OCI-LY1 (cell line): ENCODE results near the gene BMP7.

ENCODE experiments used
- H2AFZ ChIP-seq: fragments of 200-600 bp; sonication (generic), shearing (Covaris generic); 2 replicates; pipeline ENCODE4 v1.6.0; 2014; ENCODE audit warnings: antibody characterized with exemption, mild to moderate bottlenecking, low read length
- H3F3A ChIP-seq: fragments of 200-600 bp; sonication (generic), shearing (Covaris generic); 2 replicates; pipeline ENCODE4 v1.6.0; 2014; ENCODE audit warnings: mild to moderate bottlenecking, antibody characterized with exemption, low read length, moderate library complexity; ENCODE audit not compliant: insufficient read depth
- H3K27ac ChIP-seq: fragments of 200-600 bp; sonication (generic); 2 replicates; pipeline ENCODE4 v1.5.1; 2014; ENCODE audit warnings: low read length, mixed run types, mild to moderate bottlenecking, low read depth; ENCODE audit not compliant: poor library complexity, severe bottlenecking
- H3K27me3 ChIP-seq: fragments of 200-600 bp; sonication (generic); 2 replicates; pipeline ENCODE4 v1.6.0; 2014; ENCODE audit warnings: antibody characterized with exemption, mild to moderate bottlenecking, low read length, moderate library complexity; ENCODE audit not compliant: insufficient read depth
- H3K36me3 ChIP-seq: fragments of 200-600 bp; sonication (generic); 2 replicates; pipeline ENCODE4 v1.6.1; 2014; ENCODE audit warnings: mild to moderate bottlenecking, antibody characterized with exemption, low read length, moderate library complexity, mixed read lengths; ENCODE audit not compliant: insufficient read depth
- H3K4me1 ChIP-seq: fragments of 200-600 bp; sonication (generic); 2 replicates; pipeline ENCODE4 v1.5.1; 2014; ENCODE audit warnings: mild to moderate bottlenecking, low read length, moderate library complexity; ENCODE audit not compliant: insufficient read depth, severe bottlenecking
- H3K4me2 ChIP-seq: fragments of 200-600 bp; sonication (generic), shearing (Covaris generic); 2 replicates; pipeline ENCODE4 v1.6.1; 2014; ENCODE audit warnings: low read length
- H3K4me3 ChIP-seq: fragments of 200-600 bp; sonication (generic); 2 replicates; pipeline ENCODE4 v1.5.1; 2014; ENCODE audit warnings: low read length, low read depth, mild to moderate bottlenecking, mixed read lengths; ENCODE audit not compliant: poor library complexity, severe bottlenecking
- H3K79me2 ChIP-seq: fragments of 200-600 bp; shearing (Covaris generic); 2 replicates; pipeline ENCODE4 v1.6.1; 2016; ENCODE audit warnings: mixed run types, low read length, mixed read lengths; ENCODE audit not compliant: insufficient read depth
- H3K9ac ChIP-seq: fragments of 200-600 bp; sonication (generic), shearing (Covaris generic); 2 replicates; pipeline ENCODE4 v1.6.1; 2014; ENCODE audit warnings: mild to moderate bottlenecking, low read length, mixed read lengths
- H3K9me2 ChIP-seq: fragments of 200-600 bp; sonication (generic), shearing (Covaris generic); 2 replicates; pipeline ENCODE4 v1.6.1; 2014; ENCODE audit warnings: low read depth, mild to moderate bottlenecking, low read length, mixed read lengths
- H3K9me3 ChIP-seq: fragments of 200-600 bp; shearing (Covaris generic); 2 replicates; pipeline ENCODE4 v1.6.1; 2014; ENCODE audit warnings: low read length, mixed read lengths
- H4K20me1 ChIP-seq: fragments of 200-600 bp; sonication (generic), shearing (Covaris generic); 2 replicates; pipeline ENCODE4 v1.6.0; 2016; ENCODE audit warnings: mild to moderate bottlenecking, low read length; ENCODE audit not compliant: insufficient read depth
- EZH2 ChIP-seq: fragments of 200-600 bp; sonication (generic), shearing (Covaris generic); IDR thresholded peaks from 2 replicates; pipeline ENCODE4 v1.8.0; 2017; ENCODE audit warnings: borderline replicate concordance, mixed run types, mild to moderate bottlenecking, antibody characterized with exemption, low read length, moderate library complexity, mixed read lengths
- TF ChIP-seq, protein P1 (sequence below): fragments of 200-600 bp; sonication (generic), shearing (Covaris generic); IDR thresholded peaks from 2 replicates; pipeline ENCODE4 v1.5.1; 2017; ENCODE audit warnings: mild to moderate bottlenecking, antibody characterized with exemption, low read length, moderate library complexity, mixed read lengths

Gene BMP7

DNA sequence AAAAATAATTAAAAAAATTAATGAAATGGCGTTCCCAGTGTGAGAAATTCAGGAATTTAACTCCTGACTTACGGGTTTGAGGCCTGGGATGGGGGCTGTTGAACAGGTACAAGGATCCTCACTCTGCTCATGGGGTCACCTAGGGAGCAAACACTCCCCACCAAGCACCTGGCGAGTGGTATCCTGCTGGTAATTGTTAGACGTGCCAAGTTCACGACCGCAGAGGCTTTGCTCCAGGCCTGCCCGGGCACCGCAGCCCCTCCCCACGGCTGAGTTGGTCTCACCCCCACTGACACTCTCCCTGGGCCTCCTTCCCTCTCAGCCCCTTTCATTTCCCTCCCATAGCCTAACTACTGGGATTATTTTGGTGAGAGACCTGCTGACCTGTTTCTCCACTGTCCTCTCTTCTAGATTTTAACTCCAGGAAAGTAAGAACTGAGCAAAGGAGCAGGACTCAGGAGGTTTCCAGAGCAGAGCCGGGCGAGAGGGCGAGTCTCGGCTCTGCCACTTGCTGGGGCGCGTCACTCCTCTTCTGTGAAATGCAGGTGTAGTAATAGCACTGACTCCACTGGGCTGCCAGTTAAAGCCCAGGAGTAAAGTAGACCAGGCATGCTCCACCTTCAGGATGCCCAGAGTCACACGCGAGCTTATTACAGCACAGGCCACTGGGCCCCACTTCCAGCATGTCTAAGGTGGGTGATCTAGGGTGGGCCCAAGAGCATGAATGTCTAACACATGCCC lies 22.8 kb downstream of the BMP7 start:
- peaks cover 100% of the 10 kb centered on the region for H3K79me2 ChIP-seq
- H3K27me3 ChIP-seq, result no peaks in the 10 kb centered on the region
- peak overlapping the region; percentile 5; the same call in 1 of the 2 replicates for H3K9ac ChIP-seq
- no peak overlapping the region for H3K4me3 ChIP-seq
- peak overlapping the region; percentile 63 for H3K27ac ChIP-seq
- H3F3A ChIP-seq, result no peaks in the 10 kb centered on the region
- H3K36me3 ChIP-seq, result peaks cover 94% of the 10 kb centered on the region
- H2AFZ ChIP-seq, result no peak overlapping the region
- H3K9me3 ChIP-seq, result peaks cover 5% of the 10 kb centered on the region; the same call in 1 of the 2 replicates
- TF ChIP-seq, protein P1, sequence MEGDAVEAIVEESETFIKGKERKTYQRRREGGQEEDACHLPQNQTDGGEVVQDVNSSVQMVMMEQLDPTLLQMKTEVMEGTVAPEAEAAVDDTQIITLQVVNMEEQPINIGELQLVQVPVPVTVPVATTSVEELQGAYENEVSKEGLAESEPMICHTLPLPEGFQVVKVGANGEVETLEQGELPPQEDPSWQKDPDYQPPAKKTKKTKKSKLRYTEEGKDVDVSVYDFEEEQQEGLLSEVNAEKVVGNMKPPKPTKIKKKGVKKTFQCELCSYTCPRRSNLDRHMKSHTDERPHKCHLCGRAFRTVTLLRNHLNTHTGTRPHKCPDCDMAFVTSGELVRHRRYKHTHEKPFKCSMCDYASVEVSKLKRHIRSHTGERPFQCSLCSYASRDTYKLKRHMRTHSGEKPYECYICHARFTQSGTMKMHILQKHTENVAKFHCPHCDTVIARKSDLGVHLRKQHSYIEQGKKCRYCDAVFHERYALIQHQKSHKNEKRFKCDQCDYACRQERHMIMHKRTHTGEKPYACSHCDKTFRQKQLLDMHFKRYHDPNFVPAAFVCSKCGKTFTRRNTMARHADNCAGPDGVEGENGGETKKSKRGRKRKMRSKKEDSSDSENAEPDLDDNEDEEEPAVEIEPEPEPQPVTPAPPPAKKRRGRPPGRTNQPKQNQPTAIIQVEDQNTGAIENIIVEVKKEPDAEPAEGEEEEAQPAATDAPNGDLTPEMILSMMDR, result no peak
- TF ChIP-seq EZH2, result no peak
- peaks cover 66% of the 10 kb centered on the region for H3K4me1 ChIP-seq
- H4K20me1 ChIP-seq, result no peaks in the 10 kb centered on the region
- H3K4me2 ChIP-seq, result peak overlapping the region; percentile 24; the same call in 1 of the 2 replicates
- no peaks in the 10 kb centered on the region for H3K9me2 ChIP-seq

DNA sequence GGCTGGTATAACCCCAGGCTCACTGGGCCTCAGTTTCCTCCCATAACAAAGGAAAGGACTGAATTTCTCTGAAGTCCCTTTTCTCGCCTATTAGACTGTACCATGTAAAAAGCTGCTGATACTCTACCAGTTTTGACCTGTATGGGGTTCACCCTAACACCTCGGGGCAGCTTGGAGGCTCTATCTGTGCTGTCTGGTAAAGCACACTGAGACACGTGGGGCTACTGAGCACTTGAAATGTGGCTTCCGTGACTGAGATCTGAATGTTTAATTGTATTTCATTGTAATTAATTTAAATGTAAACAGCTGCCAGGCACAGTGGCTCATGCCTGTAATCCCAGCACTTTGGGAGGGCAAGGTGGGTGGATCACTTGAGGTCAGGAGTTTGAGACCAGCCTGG lies 24.0 kb downstream of the BMP7 start:
- Histone ChIP-seq H3K36me3 (peaks cover 95% of the 10 kb centered on the region), H3K4me3 (no peak overlapping the region), H3K27me3 (no peaks in the 10 kb centered on the region), H3F3A (no peaks in the 10 kb centered on the region), H3K27ac (peak overlapping the region; percentile 32), H3K9me3 (peaks cover 5% of the 10 kb centered on the region; the same call in 1 of the 2 replicates), H3K4me2 (no peak overlapping the region; the same call in 1 of the 2 replicates), H3K4me1 (peaks cover 58% of the 10 kb centered on the region), H3K9me2 (no peaks in the 10 kb centered on the region), H3K9ac (no peak overlapping the region), H3K79me2 (peaks cover 100% of the 10 kb centered on the region), H4K20me1 (no peaks in the 10 kb centered on the region), H2AFZ (no peak overlapping the region)
- TF ChIP-seq, protein P1, result no peak
- TF ChIP-seq EZH2, result no peak

GRCh38 chr20:57241363-57241991 lies 25.0 kb downstream of the BMP7 start:
- peaks cover 5% of the 10 kb centered on the region; the same call in 1 of the 2 replicates for H3K9me3 ChIP-seq
- no peak overlapping the region for H2AFZ ChIP-seq
- peaks cover 58% of the 10 kb centered on the region for H3K4me1 ChIP-seq
- H3K4me3 ChIP-seq, result no peak overlapping the region
- H3K9me2 ChIP-seq, result no peaks in the 10 kb centered on the region
- H3K36me3 ChIP-seq, result peaks cover 97% of the 10 kb centered on the region
- H4K20me1 ChIP-seq, result no peaks in the 10 kb centered on the region
- no peaks in the 10 kb centered on the region for H3K27me3 ChIP-seq
- peak overlapping the region; percentile 32 for H3K27ac ChIP-seq
- H3K4me2 ChIP-seq, result no peak overlapping the region
- TF ChIP-seq, protein P1, result no peak
- TF ChIP-seq EZH2, result no peak
- H3K9ac ChIP-seq, result no peak overlapping the region
- H3F3A ChIP-seq, result no peaks in the 10 kb centered on the region
- peaks cover 100% of the 10 kb centered on the region for H3K79me2 ChIP-seq
